Gastrocnemius medialis (tissue), 4 donors: ENCODE data around the gene PRKCH. TPM values are rescaled to one million over a fixed set of nuclear protein-coding genes. Genes with fewer than 3 reads are reported as not detected.

Source experiments
- ATAC-seq, 2 donors: fragments of 150-250 bp; one replicate each; pipeline ENCODE4 v1.9.1; 2016
- DNase-seq, 2 donors: peaks; one replicate each; pipeline ENCODE4 v3.0.0-alpha.2; 2019
- H3K27ac ChIP-seq, 4 donors: fragments of 200-600 bp; sonication (generic); 1 replicate in 1 of 4; 2 replicates in 3 of 4; pipeline ENCODE4 v1.5.1; 2016 to 2018; ENCODE audit warnings: mild to moderate bottlenecking in 2 of 4, moderate library complexity in 1 of 4
- H3K27me3 ChIP-seq, 3 donors: fragments of 200-600 bp; sonication (generic) in 2 of 3; 1 replicate in 1 of 3; 2 replicates in 2 of 3; pipeline versions ENCODE4 v1.5.1 to v1.6.0; 2016 to 2019; ENCODE audit warnings: mild to moderate bottlenecking in 1 of 3, moderate library complexity in 1 of 3
- H3K36me3 ChIP-seq, 2 donors: fragments of 200-600 bp; sonication (generic) in 1 of 2; one replicate each; pipeline ENCODE4 v1.5.1; 2017 to 2018
- H3K4me1 ChIP-seq, 2 donors: fragments of 200-600 bp; sonication (generic) in 1 of 2; one replicate each; pipeline ENCODE4 v1.5.1; 2016 to 2017; ENCODE audit warnings: mild to moderate bottlenecking in 2 of 2
- H3K4me3 ChIP-seq, 4 donors: fragments of 200-600 bp; sonication (generic) in 3 of 4; 1 replicate in 1 of 4; 2 replicates in 3 of 4; pipeline ENCODE4 v1.5.1; 2016 to 2019; ENCODE audit warnings: mild to moderate bottlenecking in 2 of 4
- H3K9me3 ChIP-seq, 3 donors: fragments of 200-600 bp; sonication (generic) in 2 of 3; 1 replicate in 1 of 3; 2 replicates in 2 of 3; pipeline ENCODE4 v1.5.1; 2016 to 2019
- CTCF ChIP-seq, 5 experiments: fragments of 450-650 bp in 3 of 5; fragments of 200-600 bp in 2 of 5; sonication (generic) in 2 of 5; IDR thresholded peaks in 4 of 5; conservative IDR thresholded peaks in 1 of 5; 1 replicate in 4 of 5; 2 replicates in 1 of 5; pipeline ENCODE4 v1.5.1; 2016 to 2019; ENCODE audit warnings: antibody characterized with exemption in 5 of 5, mild to moderate bottlenecking in 3 of 5, moderate library complexity in 3 of 5
- POLR2A ChIP-seq, 2 donors: fragments of 450-650 bp; IDR thresholded peaks; one replicate each; pipeline ENCODE4 v1.6.1; 2017; ENCODE audit warnings: antibody characterized with exemption in 2 of 2, mild to moderate bottlenecking in 2 of 2, moderate library complexity in 2 of 2
- in situ Hi-C, 4 donors: fragments of 200-750 bp; cut with MboI; loops; one replicate each; pipeline versions ENCODE4 v1.15.0 to v1.8.0; 2017; ENCODE audit warnings: low sequenced_read_pairs in 4 of 4
- intact Hi-C: fragments of 100-400 bp; cut with DNase I; formaldehyde crosslinking; loops from one replicate; pipeline ENCODE4 v1.15.1; 2023; ENCODE audit warnings: low total_unique reads
- total RNA-seq, 4 donors: library from RNA; depleted of rRNA; stranded (reverse); fragments of >200 nt; gene quantifications; one replicate each; pipeline versions ENCODE4 v1.1.0 to v1.2.3, GENCODE V29; 2016

The PRKCH gene
- total RNA-seq, 4 donors from 2014 or later, result 11.3 to 32.4 (median 16.6) TPM

GRCh38 chr14:61481701-61482100 is 160.3 kb downstream of the PRKCH start:
- no peak for DNase-seq
- Histone ChIP-seq H3K27me3 (no peaks in the 10 kb centered on the region), H3K9me3 (no peaks in the 10 kb centered on the region), H3K4me1 (peaks cover 13 to 22% of the 10 kb centered on the region in 2 donors), H3K4me3 (no peak overlapping the region), H3K27ac (no peak overlapping the region), H3K36me3 (no peaks in the 10 kb centered on the region)
- in situ Hi-C loops (no loop called here), intact Hi-C loops (no loop called here)
- no peak for TF ChIP-seq POLR2A (IDR thresholded peaks at IDR 0.05)
- TF ChIP-seq CTCF (IDR thresholded peaks at IDR 0.05 in 4 of 5, conservative IDR thresholded peaks at IDR 0.05 in 1 of 5), result no peak
- no peak for ATAC-seq

GRCh38 chr14:61482348-61483206 is 161.2 kb downstream of the PRKCH start:
- ATAC-seq (peak in 1 of 2 donors; percentile 75), DNase-seq (no peak)
- Histone ChIP-seq H3K27me3 (no peaks in the 10 kb centered on the region), H3K27ac (no peak overlapping the region), H3K4me3 (no peak overlapping the region), H3K36me3 (no peaks in the 10 kb centered on the region), H3K4me1 (peaks cover 10 to 16% of the 10 kb centered on the region in 2 donors), H3K9me3 (no peaks in the 10 kb centered on the region)
- intact Hi-C loops (no loop called here), in situ Hi-C loops (no loop called here)
- TF ChIP-seq CTCF (IDR thresholded peaks at IDR 0.05 in 4 of 5, conservative IDR thresholded peaks at IDR 0.05 in 1 of 5) (no peak), POLR2A (IDR thresholded peaks at IDR 0.05) (no peak)

GRCh38 chr14:61483476-61483875 is 162.1 kb downstream of the PRKCH start:
- no peak for ATAC-seq
- no peaks in the 10 kb centered on the region for H3K27me3 ChIP-seq
- TF ChIP-seq POLR2A (IDR thresholded peaks at IDR 0.05), result no peak
- no peak for TF ChIP-seq CTCF (IDR thresholded peaks at IDR 0.05 in 4 of 5, conservative IDR thresholded peaks at IDR 0.05 in 1 of 5)
- no peaks in the 10 kb centered on the region for H3K9me3 ChIP-seq
- no peak overlapping the region for H3K4me3 ChIP-seq
- in situ Hi-C loops, result no loop called here
- intact Hi-C loops, result no loop called here
- H3K27ac ChIP-seq, result no peak overlapping the region
- H3K36me3 ChIP-seq, result no peaks in the 10 kb centered on the region
- peaks cover 1 to 8% of the 10 kb centered on the region in 2 donors for H3K4me1 ChIP-seq
- no peak for DNase-seq

- H3K27ac ChIP-seq, result no peak overlapping the region
- TF ChIP-seq POLR2A (IDR thresholded peaks at IDR 0.05) (no peak), CTCF (IDR thresholded peaks at IDR 0.05 in 4 of 5, conservative IDR thresholded peaks at IDR 0.05 in 1 of 5) (no peak)
- peaks cover 0 to 7% of the 10 kb centered on the region in 2 donors for H3K4me1 ChIP-seq
- intact Hi-C loops, result no loop called here
- in situ Hi-C loops, result no loop called here
- DNase-seq (no peak), ATAC-seq (no peak)
- no peak overlapping the region for H3K4me3 ChIP-seq
- no peaks in the 10 kb centered on the region for H3K27me3 ChIP-seq
- H3K9me3 ChIP-seq, result no peaks in the 10 kb centered on the region
- no peaks in the 10 kb centered on the region for H3K36me3 ChIP-seq
These were observed 162.7 kb downstream of the PRKCH start for GRCh38 chr14:61484031-61484430.
